ENCODE data around the gene APOO.

Gene APOO

GRCh38 chrX:23799469-23800065, 108.2 kb downstream of the APOO start:
- peaks cover 0 to 59% (median 24%) of the 10 kb centered on the region in 10 experiments; a peak in 15 of 20 replicates for H3K4me1 ChIP-seq
- peak overlapping the region in 1 of 11 experiments; percentile 32; a peak in 1 of 22 replicates for H3K9ac ChIP-seq
- peak overlapping the region in 3 of 11 experiments; percentile 41 to 62 (median 48); a peak in 5 of 22 replicates for H3K4me2 ChIP-seq
- peak overlapping the region in 1 of 11 experiments; percentile 3; a peak in 1 of 22 replicates for H3K27ac ChIP-seq
- no peaks in the 10 kb centered on the region for H3K36me3 ChIP-seq
- H4K20me1 ChIP-seq = no peaks in the 10 kb centered on the region
- no peak overlapping the region for H3K4me3 ChIP-seq
- H3K27me3 ChIP-seq = no peaks in the 10 kb centered on the region
- no peak for TF ChIP-seq Cebpa-rat (IDR thresholded peaks at IDR 0.05)
- no peaks in the 10 kb centered on the region for H3K9me3 ChIP-seq (replicated peaks in 1 of 11)

DNA sequence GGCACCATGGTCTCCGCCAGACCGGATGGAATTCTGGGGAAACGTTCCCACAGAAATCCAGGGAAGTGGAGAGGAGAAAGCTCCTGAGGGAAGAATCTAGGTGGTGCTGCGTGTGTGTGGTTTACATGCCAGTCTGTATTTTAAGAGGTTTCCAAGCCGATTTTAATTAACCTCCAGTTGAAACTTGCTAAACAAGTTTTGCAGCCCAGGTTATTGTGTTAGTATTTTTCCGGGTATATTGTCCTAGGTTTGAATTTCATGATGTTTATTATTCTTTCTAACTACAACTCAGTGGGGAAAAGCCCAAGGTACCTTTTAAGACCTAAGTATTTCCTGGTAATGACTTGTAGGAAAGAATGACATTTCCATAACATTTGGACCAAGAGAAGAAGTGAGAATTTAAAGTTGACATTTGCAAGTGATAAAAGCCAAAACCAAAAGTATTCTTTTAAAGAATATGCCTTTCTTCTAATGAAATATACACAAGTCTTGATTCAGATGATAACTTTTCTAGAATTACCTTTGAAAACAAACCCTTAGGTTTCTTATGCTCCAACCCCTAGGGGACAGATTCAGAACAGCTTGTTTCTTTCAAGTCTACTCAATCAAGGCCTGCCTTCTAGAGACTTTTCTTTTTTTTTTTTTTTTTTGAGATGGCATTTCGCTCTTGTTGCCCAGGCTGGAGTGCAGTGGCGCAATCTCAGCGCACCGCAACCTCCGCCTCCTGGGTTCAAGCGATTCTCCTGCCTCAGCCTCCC, 110.2 kb downstream of the APOO start:
- no peak overlapping the region for H3K9ac ChIP-seq
- no peaks in the 10 kb centered on the region for H4K20me1 ChIP-seq
- H3K27ac ChIP-seq = no peak overlapping the region
- no peaks in the 10 kb centered on the region for H3K36me3 ChIP-seq
- no peak for TF ChIP-seq Cebpa-rat (IDR thresholded peaks at IDR 0.05)
- H3K4me1 ChIP-seq = peaks cover 0 to 48% (median 7%) of the 10 kb centered on the region in 10 experiments; a peak in 15 of 20 replicates
- no peaks in the 10 kb centered on the region for H3K27me3 ChIP-seq
- no peaks in the 10 kb centered on the region for H3K9me3 ChIP-seq (replicated peaks in 1 of 11)
- H3K4me2 ChIP-seq = no peak overlapping the region
- no peak overlapping the region for H3K4me3 ChIP-seq

DNA sequence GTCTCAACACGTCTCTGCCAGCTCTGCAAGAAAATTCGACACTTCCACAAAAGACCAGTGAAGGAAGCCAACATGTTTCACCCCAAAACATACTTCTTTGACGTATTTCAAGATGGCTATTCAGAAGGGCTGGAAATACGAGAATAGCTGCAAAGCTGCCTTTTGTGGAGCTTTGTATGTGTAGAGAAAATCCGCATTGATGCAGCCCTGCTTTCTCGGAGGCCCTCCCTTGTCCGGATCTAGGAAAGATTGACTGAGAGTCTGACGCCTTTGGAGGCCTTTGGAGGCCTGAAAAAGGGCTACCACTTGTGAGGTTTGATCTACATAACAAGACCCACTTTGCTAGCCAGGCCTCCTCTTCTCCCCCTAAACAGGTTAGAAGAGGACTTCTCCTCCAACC, 112.5 kb downstream of the APOO start:
- no peak overlapping the region for H3K4me3 ChIP-seq
- no peaks in the 10 kb centered on the region for H3K9me3 ChIP-seq (replicated peaks in 1 of 11)
- H3K4me2 ChIP-seq = no peak overlapping the region; a peak in 1 of 22 replicates
- no peak for TF ChIP-seq Cebpa-rat (IDR thresholded peaks at IDR 0.05)
- H3K27me3 ChIP-seq = no peaks in the 10 kb centered on the region
- H3K9ac ChIP-seq = no peak overlapping the region
- H3K36me3 ChIP-seq = no peaks in the 10 kb centered on the region
- H3K27ac ChIP-seq = no peak overlapping the region
- no peaks in the 10 kb centered on the region for H4K20me1 ChIP-seq
- peaks cover 0 to 30% (median 0%) of the 10 kb centered on the region in 10 experiments; a peak in 6 of 20 replicates for H3K4me1 ChIP-seq

DNA sequence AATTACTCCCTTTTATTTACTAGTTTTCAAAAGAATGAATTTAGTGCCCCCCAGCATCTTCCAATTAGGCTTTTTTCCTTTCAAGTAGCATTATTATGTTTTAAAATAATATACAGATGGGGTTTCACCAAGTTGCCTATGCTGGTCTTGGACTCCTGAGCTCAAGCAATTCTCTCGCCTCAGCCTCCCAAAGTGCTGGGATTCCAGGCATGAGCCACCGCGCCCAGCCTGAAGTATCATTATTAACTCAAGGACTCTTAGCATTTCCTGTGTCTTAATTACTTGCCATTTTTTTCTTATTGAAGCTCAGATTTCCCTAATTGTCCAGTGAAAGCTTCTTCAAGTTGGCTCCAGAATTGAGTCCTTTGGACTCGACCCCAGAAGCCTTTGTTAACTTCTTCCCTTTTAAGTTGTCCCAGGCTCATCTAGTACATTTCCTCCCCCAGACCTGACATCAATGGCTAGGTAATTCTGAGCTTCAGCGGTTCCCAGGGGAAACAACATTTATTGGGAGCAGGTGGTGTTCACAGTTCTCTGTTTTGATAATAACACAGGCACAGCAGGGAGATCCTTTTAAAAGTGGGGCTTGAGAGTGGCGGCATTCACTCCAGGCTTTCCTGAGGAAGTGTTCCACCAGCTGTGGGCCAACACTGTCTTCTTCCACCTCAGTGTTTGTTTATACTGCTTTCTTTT, 114.7 kb downstream of the APOO start:
- no peaks in the 10 kb centered on the region for H3K36me3 ChIP-seq
- no peak overlapping the region for H3K4me3 ChIP-seq
- H3K27ac ChIP-seq = 0 out of 22 replicates have a peak overlapping the region, but pooled peaks of 1 of the 11 experiments have one; percentile 7
- peak overlapping the region in 3 of 11 experiments; percentile 24 to 47 (median 30); a peak in 3 of 22 replicates for H3K4me2 ChIP-seq
- no peak for TF ChIP-seq Cebpa-rat (IDR thresholded peaks at IDR 0.05)
- H3K27me3 ChIP-seq = no peaks in the 10 kb centered on the region
- H3K9me3 ChIP-seq (replicated peaks in 1 of 11) = no peaks in the 10 kb centered on the region
- no peaks in the 10 kb centered on the region for H4K20me1 ChIP-seq
- H3K4me1 ChIP-seq = peaks cover 0 to 42% (median 7%) of the 10 kb centered on the region in 10 experiments; a peak in 10 of 20 replicates
- H3K9ac ChIP-seq = no peak overlapping the region

GRCh38 chrX:23790155-23790497, 117.6 kb downstream of the APOO start:
- Histone ChIP-seq H3K9me3 (replicated peaks in 1 of 11) (0 out of 22 replicates have a peak, but pooled peaks cover 0 to under 1% (median 0%) of the 10 kb centered on the region in 11 experiments), H3K27me3 (no peaks in the 10 kb centered on the region), H3K4me3 (no peak overlapping the region), H3K36me3 (peaks cover 0 to 14% (median 10%) of the 10 kb centered on the region in 11 experiments; a peak in 18 of 22 replicates), H3K4me2 (peak overlapping the region in 5 of 11 experiments; percentile 3 to 47 (median 25); a peak in 9 of 22 replicates), H4K20me1 (peaks cover 0 to 13% (median 3%) of the 10 kb centered on the region in 11 experiments; a peak in 12 of 22 replicates), H3K27ac (peak overlapping the region in 2 of 11 experiments; percentile 16 to 68; a peak in 1 of 22 replicates), H3K4me1 (peaks cover 0 to 57% (median 7%) of the 10 kb centered on the region in 10 experiments; a peak in 13 of 20 replicates), H3K9ac (no peak overlapping the region)
- no peak for TF ChIP-seq Cebpa-rat (IDR thresholded peaks at IDR 0.05)

DNA sequence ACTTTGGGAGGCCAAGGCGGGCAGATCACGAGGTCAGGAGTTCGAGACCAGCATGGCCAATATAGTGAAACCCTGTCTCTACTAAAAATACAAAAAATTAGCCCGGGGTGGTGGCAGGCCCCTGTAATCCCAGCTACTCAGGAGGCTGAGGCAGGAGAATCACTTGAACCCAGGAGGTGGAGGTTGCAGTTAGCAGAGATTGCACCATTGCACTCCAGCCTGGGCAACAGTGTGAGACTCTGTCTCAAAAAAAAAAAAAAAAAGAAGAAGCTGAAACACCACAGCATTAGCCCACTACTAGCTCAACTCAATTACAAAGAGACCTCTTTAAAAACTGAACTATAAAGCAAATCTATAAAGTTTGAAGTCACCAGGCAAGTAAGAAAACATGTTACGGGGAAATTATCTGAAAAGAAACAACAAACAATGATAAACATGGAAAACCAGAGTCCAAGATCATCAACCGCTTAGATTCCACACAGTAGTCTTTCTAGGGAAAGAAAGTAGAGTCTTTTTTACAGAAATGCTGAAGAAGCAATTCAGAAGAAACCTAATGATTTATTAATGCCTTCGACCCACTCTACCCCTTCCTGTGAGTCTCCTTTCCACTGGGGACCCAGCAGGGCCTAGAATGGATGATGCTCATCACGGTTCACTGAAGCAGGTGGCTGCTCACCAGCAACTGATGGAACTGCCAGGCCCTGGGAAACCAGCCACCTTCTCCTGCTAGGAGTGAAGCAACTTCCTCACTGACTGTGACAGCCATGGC, 118.2 kb downstream of the APOO start:
- Histone ChIP-seq H3K4me1 (peaks cover 0 to 59% (median 13%) of the 10 kb centered on the region in 10 experiments; a peak in 16 of 20 replicates), H3K4me3 (no peak overlapping the region), H3K27me3 (no peaks in the 10 kb centered on the region), H4K20me1 (peaks cover 0 to 18% (median 8%) of the 10 kb centered on the region in 11 experiments; a peak in 12 of 22 replicates), H3K9ac (no peak overlapping the region), H3K9me3 (replicated peaks in 1 of 11) (peaks cover 0 to 6% (median 0%) of the 10 kb centered on the region in 11 experiments; a peak in 6 of 22 replicates), H3K27ac (peak overlapping the region in 5 of 11 experiments; percentile 16 to 68 (median 27); a peak in 6 of 22 replicates), H3K36me3 (peaks cover 0 to 20% (median 15%) of the 10 kb centered on the region in 11 experiments; a peak in 18 of 22 replicates), H3K4me2 (peak overlapping the region in 5 of 11 experiments; percentile 3 to 47 (median 25); a peak in 10 of 22 replicates)
- TF ChIP-seq Cebpa-rat (IDR thresholded peaks at IDR 0.05) = no peak

- Histone ChIP-seq H3K9me3 (replicated peaks in 1 of 11) (peaks cover 0 to 13% (median 4%) of the 10 kb centered on the region in 11 experiments; a peak in 12 of 22 replicates), H4K20me1 (peaks cover 0 to 25% (median 8%) of the 10 kb centered on the region in 11 experiments; a peak in 12 of 22 replicates), H3K27me3 (no peaks in the 10 kb centered on the region), H3K4me3 (no peak overlapping the region), H3K4me1 (peaks cover 0 to 59% (median 13%) of the 10 kb centered on the region in 10 experiments; a peak in 16 of 20 replicates), H3K4me2 (peak overlapping the region in 3 of 11 experiments; percentile 25 to 47 (median 45); a peak in 6 of 22 replicates), H3K36me3 (peaks cover 0 to 26% (median 20%) of the 10 kb centered on the region in 11 experiments; a peak in 18 of 22 replicates), H3K9ac (no peak overlapping the region), H3K27ac (peak overlapping the region in 4 of 11 experiments; percentile 27 to 68 (median 53); a peak in 7 of 22 replicates)
- TF ChIP-seq Cebpa-rat (IDR thresholded peaks at IDR 0.05) = no peak
Observed at GRCh38 chrX:23788946-23789345, 118.8 kb downstream of the APOO start.
